Keratinocyte (primary cell): ENCODE measurements around the gene HNRNPH1.

ENCODE experiments used
- CTCF ChIP-seq, 3 experiments: IDR thresholded peaks in 1 of 3; conservative IDR thresholded peaks in 1 of 3; optimal IDR thresholded peaks in 1 of 3; 2 replicates in 2 of 3; 3 replicates in 1 of 3; pipeline versions ENCODE3 to v1.5.1; 2011; ENCODE audit warnings: low read length in 3 of 3, mild to moderate bottlenecking in 3 of 3, moderate library complexity in 2 of 3, control low read depth in 1 of 3, inconsistent platforms in 1 of 3; ENCODE audit not compliant: insufficient read depth in 2 of 3; ENCODE audit errors: extremely low read depth in 1 of 3
- EZH2 ChIP-seq: IDR thresholded peaks from one replicate; pipeline ENCODE4 v1.6.1; 2012; ENCODE audit warnings: inconsistent platforms, mild to moderate bottlenecking, low read length, moderate library complexity

GRCh38 chr5:179668391-179668790 is 44.9 kb upstream of the HNRNPH1 start:
- TF ChIP-seq CTCF (optimal IDR thresholded peaks at IDR 0.05 in 1 of 3, IDR thresholded peaks at IDR 0.05 in 1 of 3, conservative IDR thresholded peaks at IDR 0.05 in 1 of 3; ENCODE audit: extremely low read depth in 1 of 3, insufficient read depth in 2 of 3, low read length in 3 of 3) (peak; percentile 86 to 93 (median 87)), EZH2 (no peak)
